Cardiac fibroblast (primary cell): ENCODE results near the gene ALLC.

Experiments
- DNase-seq, 2 donors: peaks; one replicate each; pipeline versions ENCODE4 v3.0.0 to v3.0.0-alpha.2; 2010; ENCODE audit warnings: low read depth in 2 of 2
- H3K4me3 ChIP-seq, 2 donors: replicated peaks in 1 of 2; 1 replicate in 1 of 2; 2 replicates in 1 of 2; pipeline ENCODE4 v1.5.1; 2011; ENCODE audit warnings: low read depth in 2 of 2, low read length in 2 of 2, mild to moderate bottlenecking in 2 of 2, moderate library complexity in 1 of 2
- TF ChIP-seq, protein P1 (sequence below): IDR thresholded peaks from one replicate; pipeline ENCODE4 v1.5.1; 2011; ENCODE audit warnings: low read depth, mild to moderate bottlenecking, low read length, inconsistent platforms

Gene ALLC

DNA sequence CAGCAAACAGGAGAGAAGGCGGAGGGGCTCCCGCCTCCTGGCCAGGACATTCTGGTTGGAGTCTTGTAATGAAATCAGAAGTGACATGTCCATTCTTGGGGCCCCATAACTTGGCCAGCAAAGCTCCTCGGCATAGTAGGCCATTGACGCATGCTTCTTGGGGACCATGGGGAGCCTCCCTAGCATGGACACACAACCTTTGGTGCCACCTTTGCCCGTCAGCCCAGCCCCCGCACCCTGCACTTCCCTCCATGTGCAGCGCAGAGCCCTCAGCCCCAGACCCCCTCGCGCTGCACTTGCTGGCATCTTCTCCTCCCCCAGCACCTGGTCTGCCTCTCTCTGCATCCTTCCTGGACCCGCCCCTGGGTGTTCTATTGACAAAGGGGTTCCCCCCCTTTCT, 68.5 kb downstream of the ALLC start:
- TF ChIP-seq, protein P1, sequence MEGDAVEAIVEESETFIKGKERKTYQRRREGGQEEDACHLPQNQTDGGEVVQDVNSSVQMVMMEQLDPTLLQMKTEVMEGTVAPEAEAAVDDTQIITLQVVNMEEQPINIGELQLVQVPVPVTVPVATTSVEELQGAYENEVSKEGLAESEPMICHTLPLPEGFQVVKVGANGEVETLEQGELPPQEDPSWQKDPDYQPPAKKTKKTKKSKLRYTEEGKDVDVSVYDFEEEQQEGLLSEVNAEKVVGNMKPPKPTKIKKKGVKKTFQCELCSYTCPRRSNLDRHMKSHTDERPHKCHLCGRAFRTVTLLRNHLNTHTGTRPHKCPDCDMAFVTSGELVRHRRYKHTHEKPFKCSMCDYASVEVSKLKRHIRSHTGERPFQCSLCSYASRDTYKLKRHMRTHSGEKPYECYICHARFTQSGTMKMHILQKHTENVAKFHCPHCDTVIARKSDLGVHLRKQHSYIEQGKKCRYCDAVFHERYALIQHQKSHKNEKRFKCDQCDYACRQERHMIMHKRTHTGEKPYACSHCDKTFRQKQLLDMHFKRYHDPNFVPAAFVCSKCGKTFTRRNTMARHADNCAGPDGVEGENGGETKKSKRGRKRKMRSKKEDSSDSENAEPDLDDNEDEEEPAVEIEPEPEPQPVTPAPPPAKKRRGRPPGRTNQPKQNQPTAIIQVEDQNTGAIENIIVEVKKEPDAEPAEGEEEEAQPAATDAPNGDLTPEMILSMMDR = no peak
- no peak for DNase-seq
- no peak overlapping the region for H3K4me3 ChIP-seq

DNA sequence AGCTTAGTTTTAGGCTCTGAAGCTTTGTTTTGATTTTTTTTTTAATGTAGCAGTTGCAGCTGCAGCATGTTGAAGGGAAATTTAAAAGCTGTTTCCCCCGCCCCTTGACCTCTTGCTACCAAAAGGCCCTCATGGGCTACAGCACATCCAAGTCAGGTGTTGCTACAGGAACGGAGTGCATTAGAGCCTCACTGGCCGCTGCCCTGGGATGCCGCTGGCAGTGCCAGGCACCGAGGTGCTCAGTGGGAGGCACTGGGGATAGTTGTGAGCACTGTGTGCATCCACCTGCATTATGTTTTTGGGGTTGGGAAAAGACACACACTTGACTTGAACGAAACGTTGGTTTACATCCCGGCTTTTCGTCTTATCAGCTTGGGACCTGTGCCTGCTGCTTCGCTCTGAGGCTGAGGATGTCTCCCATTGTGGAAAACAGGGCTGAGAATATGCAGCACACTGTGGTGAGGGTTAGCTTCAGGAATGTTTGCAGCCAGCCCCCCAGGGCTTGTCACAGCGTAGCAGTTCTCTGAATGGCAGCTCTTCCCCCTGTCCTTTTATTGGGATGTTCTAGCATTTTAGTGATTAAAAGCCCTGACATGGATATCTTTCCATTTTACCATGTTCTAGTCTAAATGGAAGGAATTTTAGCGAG, 69.5 kb downstream of the ALLC start:
- H3K4me3 ChIP-seq = no peak overlapping the region
- TF ChIP-seq, protein P1 = no peak
- no peak for DNase-seq

DNA sequence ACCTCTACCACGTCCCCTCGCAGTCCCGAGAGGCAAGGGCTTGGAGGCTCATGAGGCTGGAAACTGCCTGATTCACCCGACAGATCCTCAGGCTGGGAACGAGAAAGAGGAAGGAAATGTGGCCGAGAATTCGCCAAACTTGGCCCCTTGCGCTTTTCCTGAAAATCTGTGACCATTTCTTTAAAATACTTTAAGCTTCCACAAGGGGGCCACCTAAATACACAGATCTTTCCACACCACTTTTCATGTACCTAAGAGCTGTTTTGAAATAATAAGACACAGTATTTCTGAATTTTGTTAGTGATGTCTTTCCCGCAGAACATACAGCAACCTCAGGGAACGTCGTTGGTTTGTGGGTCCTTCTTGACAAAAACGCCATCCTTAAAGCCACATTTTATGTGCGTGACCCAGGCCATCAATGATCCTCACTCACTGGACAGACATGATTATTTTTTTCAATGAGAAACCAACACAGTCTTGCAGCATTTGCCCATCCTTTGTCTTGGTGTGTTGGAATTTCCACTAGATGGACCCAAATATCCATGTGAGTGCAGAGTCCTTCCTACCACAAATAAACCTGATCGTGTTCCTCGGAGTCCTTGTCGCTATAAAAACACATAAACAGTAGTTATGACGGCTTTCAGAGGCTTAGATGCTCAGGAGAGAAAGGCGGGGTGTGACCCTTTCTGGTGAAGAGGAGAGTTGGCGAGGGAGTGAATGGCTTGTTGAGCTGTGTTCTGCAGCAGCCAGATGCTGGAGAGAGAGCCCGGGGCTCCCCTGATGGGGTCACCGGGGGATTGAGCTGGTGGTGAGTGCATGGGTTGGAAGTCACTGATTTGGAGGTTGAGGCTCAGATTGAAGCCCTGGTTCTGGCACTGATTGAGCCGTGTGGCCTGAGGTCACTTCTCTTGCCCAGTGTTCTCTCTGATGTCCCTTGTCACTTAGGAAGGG, 70.4 kb downstream of the ALLC start:
- DNase-seq = peak; percentile 63 to 65
- TF ChIP-seq, protein P1 = peak; percentile 50
- H3K4me3 ChIP-seq = no peak overlapping the region

DNA sequence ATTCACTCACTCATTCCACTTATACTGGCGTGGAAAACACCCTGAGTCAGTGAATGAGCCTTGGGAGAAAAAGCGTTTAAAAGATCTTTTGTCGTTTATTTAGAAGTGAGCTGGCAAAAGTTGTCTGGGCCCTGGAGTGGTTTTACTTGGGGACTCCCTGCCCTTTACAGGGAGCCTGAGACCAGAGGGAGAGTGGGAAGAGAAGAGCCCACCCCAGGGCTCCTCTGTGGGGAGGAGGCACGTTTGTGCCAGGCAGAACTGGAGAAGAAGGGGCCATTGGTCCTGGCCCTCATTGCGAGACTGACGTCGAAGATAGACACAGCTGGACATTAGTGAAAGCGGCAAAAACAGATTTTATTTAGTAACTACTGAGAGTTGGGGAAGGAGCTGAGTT, 71.1 kb downstream of the ALLC start:
- no peak overlapping the region for H3K4me3 ChIP-seq
- no peak for DNase-seq
- TF ChIP-seq, protein P1 = no peak

DNA sequence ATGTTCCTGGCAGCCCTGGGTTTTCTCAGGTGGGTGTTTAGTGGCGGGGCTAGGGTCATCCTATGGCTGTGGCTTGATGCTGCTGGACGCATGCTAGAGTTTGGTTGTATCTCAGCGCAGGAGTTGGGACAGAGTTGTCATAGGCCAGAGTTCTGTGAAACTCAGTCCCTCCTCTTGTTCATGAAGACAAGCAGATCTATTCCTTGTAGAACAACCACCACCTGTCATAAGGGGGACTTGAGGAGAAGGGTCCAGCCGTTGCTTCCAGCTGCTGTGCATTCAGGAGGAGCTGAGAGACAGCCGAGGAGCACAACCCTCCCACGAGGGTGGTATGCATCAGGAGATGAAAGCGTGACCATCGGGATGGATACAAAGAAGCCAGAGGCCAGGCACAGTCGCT, 71.8 kb downstream of the ALLC start:
- H3K4me3 ChIP-seq = no peak overlapping the region
- TF ChIP-seq, protein P1 = no peak
- no peak for DNase-seq

DNA sequence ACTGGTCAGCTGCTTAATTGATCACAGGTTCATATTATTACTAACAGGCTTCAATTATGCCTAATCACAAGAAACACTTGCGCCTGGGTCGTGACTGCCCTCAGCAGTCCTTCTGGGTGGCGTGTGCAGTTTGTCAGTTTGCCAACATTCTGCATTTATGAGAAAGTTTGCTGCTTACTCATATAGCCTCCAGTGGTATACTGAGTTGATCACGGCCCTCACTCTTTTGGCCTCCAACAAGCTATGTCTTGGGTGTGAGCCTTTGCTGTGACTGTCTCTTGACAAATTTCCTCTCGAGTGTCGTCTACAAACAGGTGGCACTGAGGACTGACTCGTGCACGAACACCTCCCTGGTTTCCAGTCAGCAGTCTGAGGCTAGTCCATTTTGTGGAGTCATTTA, 72.6 kb downstream of the ALLC start:
- TF ChIP-seq, protein P1 = no peak
- DNase-seq = peak in 1 of 2 donors; percentile 42
- no peak overlapping the region for H3K4me3 ChIP-seq
